Measurements from ENCODE around the gene HSF2BP. TPM values are rescaled to one million over a fixed set of nuclear protein-coding genes. Genes with fewer than 3 reads are reported as not detected.

The HSF2BP gene
- total RNA-seq, 4 donors from 2014 or later = 0.63 to 1.2 (median 0.66) TPM; not detected in 1

- Histone ChIP-seq H3K36me3 (no peaks in the 10 kb centered on the region), H3K9me3 (no peaks in the 10 kb centered on the region), H3K27me3 (no peaks in the 10 kb centered on the region), H3K27ac (replicated peaks in 1 of 4) (no peak overlapping the region), H3K4me1 (peaks cover 10 to 28% (median 22%) of the 10 kb centered on the region in 4 donors), H3K4me3 (no peak overlapping the region)
- WGBS = 43% methylated on average over 8 of the region's 8 CpGs
- no peak for DNase-seq (ENCODE audit: extremely low spot score)
- TF ChIP-seq CTCF (IDR thresholded peaks at IDR 0.05) (peak; percentile 60 to 78 (median 77)), POLR2A (IDR thresholded peaks at IDR 0.05; ENCODE audit: low read depth) (no peak), POLR2AphosphoS5 (IDR thresholded peaks at IDR 0.05) (peak; percentile 19 to 43)
- intact Hi-C loops (cut with DNase I) = no loop called here
These were observed 47.5 kb downstream of the HSF2BP start for GRCh38 chr21:43611598-43612369.

GRCh38 chr21:43609501-43610340 lies 49.6 kb downstream of the HSF2BP start:
- TF ChIP-seq POLR2AphosphoS5 (IDR thresholded peaks at IDR 0.05) (peak in 1 of 2 donors; percentile 24), CTCF (IDR thresholded peaks at IDR 0.05) (no peak)
- WGBS = 40% methylated on average over 8 of the region's 8 CpGs
- intact Hi-C loops (cut with DNase I) = no loop called here
- Histone ChIP-seq H3K4me1 (peaks cover 10 to 28% (median 22%) of the 10 kb centered on the region in 4 donors), H3K9me3 (no peaks in the 10 kb centered on the region), H3K27ac (replicated peaks in 1 of 4) (peak overlapping the region in 1 of 4 donors; percentile 22), H3K36me3 (no peaks in the 10 kb centered on the region), H3K27me3 (no peaks in the 10 kb centered on the region), H3K4me3 (no peak overlapping the region)
- DNase-seq (ENCODE audit: extremely low spot score) = no peak

- H3K36me3 ChIP-seq = no peaks in the 10 kb centered on the region
- H3K9me3 ChIP-seq = no peaks in the 10 kb centered on the region
- intact Hi-C loops (cut with DNase I) = no loop called here
- TF ChIP-seq CTCF (IDR thresholded peaks at IDR 0.05) (no peak), POLR2A (IDR thresholded peaks at IDR 0.05; ENCODE audit: low read depth) (no peak), EP300 (IDR thresholded peaks at IDR 0.05) (no peak), POLR2AphosphoS5 (IDR thresholded peaks at IDR 0.05) (no peak)
- no peak for DNase-seq (ENCODE audit: extremely low spot score)
- H3K27ac ChIP-seq (replicated peaks in 1 of 4) = no peak overlapping the region
- WGBS = 87% methylated on average over 2 of the region's 2 CpGs
- peaks cover 10 to 28% (median 23%) of the 10 kb centered on the region in 4 donors for H3K4me1 ChIP-seq
- H3K4me3 ChIP-seq = no peak overlapping the region
- H3K27me3 ChIP-seq = no peaks in the 10 kb centered on the region
These were observed 50.6 kb downstream of the HSF2BP start for GRCh38 chr21:43608664-43609063.

GRCh38 chr21:43608225-43608624 lies 51.1 kb downstream of the HSF2BP start:
- Histone ChIP-seq H3K4me1 (peaks cover 10 to 28% (median 24%) of the 10 kb centered on the region in 4 donors), H3K27ac (replicated peaks in 1 of 4) (no peak overlapping the region), H3K4me3 (no peak overlapping the region), H3K27me3 (no peaks in the 10 kb centered on the region), H3K9me3 (no peaks in the 10 kb centered on the region), H3K36me3 (no peaks in the 10 kb centered on the region)
- DNase-seq (ENCODE audit: extremely low spot score) = no peak
- TF ChIP-seq POLR2AphosphoS5 (IDR thresholded peaks at IDR 0.05) (no peak), EP300 (IDR thresholded peaks at IDR 0.05) (no peak), CTCF (IDR thresholded peaks at IDR 0.05) (no peak), POLR2A (IDR thresholded peaks at IDR 0.05; ENCODE audit: low read depth) (no peak)
- 77% methylated on average over 3 of the region's 3 CpGs for WGBS
- intact Hi-C loops (cut with DNase I) = no loop called here
